HepG2 (cell line): ENCODE results near the gene RNPEPL1. TPM values are rescaled to one million over a fixed set of nuclear protein-coding genes. Genes with fewer than 3 reads are reported as not detected.

Source experiments
- HOXA5 ChIP-seq: sonication (generic); formaldehyde crosslinking; IDR thresholded peaks from 2 replicates; pipeline ENCODE4 v1.4.0; 2020; ENCODE audit warnings: missing genetic modification reagents
- KDM5A ChIP-seq: fragments of 200-600 bp; sonication (generic); IDR thresholded peaks from 2 replicates; pipeline ENCODE4 v1.7.0; 2018; ENCODE audit warnings: antibody characterized with exemption, mild to moderate bottlenecking, low read length, borderline replicate concordance
- NCOA5 ChIP-seq: sonication (generic); formaldehyde crosslinking; IDR thresholded peaks from 2 replicates; pipeline ENCODE4 v1.4.0; 2020; ENCODE audit warnings: missing genetic modification reagents
- RNF2 ChIP-seq: fragments of 450-650 bp; conservative IDR thresholded peaks from 2 replicates; pipeline ENCODE4 v1.6.1; 2016; ENCODE audit warnings: low read depth
- STAG1 ChIP-seq: sonication (generic); formaldehyde crosslinking; IDR thresholded peaks from 2 replicates; pipeline ENCODE4 v1.4.0; 2020; ENCODE audit warnings: missing genetic modification reagents
- TARDBP ChIP-seq: sonication (generic); formaldehyde crosslinking; IDR thresholded peaks from 2 replicates; pipeline ENCODE4 v1.8.0; 2022; ENCODE audit warnings: mild to moderate bottlenecking, missing genetic modification reagents
- XBP1 ChIP-seq: sonication (generic); formaldehyde crosslinking; IDR thresholded peaks from 2 replicates; pipeline ENCODE4 v1.5.0; 2020; ENCODE audit warnings: missing genetic modification reagents
- ZBTB38 ChIP-seq: sonication (generic); formaldehyde crosslinking; IDR thresholded peaks from 2 replicates; pipeline ENCODE4 v1.5.1; 2020; ENCODE audit warnings: mild to moderate bottlenecking, missing genetic modification reagents
- ZKSCAN1 ChIP-seq: fragments of 150-350 bp; IDR thresholded peaks from 2 replicates; pipeline ENCODE4 v1.6.1; 2014; ENCODE audit warnings: low read length
- ZKSCAN8 ChIP-seq: IDR thresholded peaks from 2 replicates; pipeline ENCODE4 v1.6.1; 2016; ENCODE audit warnings: borderline replicate concordance, missing genetic modification reagents, missing compliant biosample characterization
- ZNF180 ChIP-seq: sonication (generic); formaldehyde crosslinking; IDR thresholded peaks from 2 replicates; pipeline ENCODE4 v1.4.0; 2020; ENCODE audit warnings: low read depth, missing genetic modification reagents, borderline replicate concordance
- ZNF230 ChIP-seq: sonication (generic); formaldehyde crosslinking; IDR thresholded peaks from 2 replicates; pipeline ENCODE4 v1.4.0; 2020; ENCODE audit warnings: mild to moderate bottlenecking, missing genetic modification reagents
- ZNF484 ChIP-seq: sonication (generic); formaldehyde crosslinking; IDR thresholded peaks from 2 replicates; pipeline ENCODE4 v1.5.1; 2020; ENCODE audit warnings: mild to moderate bottlenecking, low read depth, missing genetic modification reagents, borderline replicate concordance
- ZNF558 ChIP-seq: sonication (generic); formaldehyde crosslinking; IDR thresholded peaks from 2 replicates; pipeline ENCODE4 v1.9.0; 2022; ENCODE audit warnings: mild to moderate bottlenecking, missing genetic modification reagents, borderline replicate concordance
- ZNF572 ChIP-seq: sonication (generic); formaldehyde crosslinking; IDR thresholded peaks from 2 replicates; pipeline ENCODE4 v1.5.1; 2020; ENCODE audit warnings: mild to moderate bottlenecking, missing genetic modification reagents
- ZNF777 ChIP-seq: sonication (generic); formaldehyde crosslinking; IDR thresholded peaks from 2 replicates; pipeline ENCODE4 v1.4.0; 2020; ENCODE audit warnings: missing genetic modification reagents
- polyA plus RNA-seq, 8 experiments: library from polyadenylated mRNA; depleted of rRNA in 3 of 8; stranded (reverse) in 7 of 8; unstranded in 1 of 8; fragments of >200 nt; fragmentation: Illumina TruSeq in 4 of 8; extraction: Trizol in 4 of 8; gene quantifications; 2 replicates each; pipeline versions ENCODE4 v1.2.1 to v1.2.3, GENCODE V29; 2011 to 2016; ENCODE audit warnings: low read depth in 4 of 8, missing spikeins in 1 of 8, mixed read lengths in 1 of 8; ENCODE audit not compliant: insufficient read depth in 1 of 8
- total RNA-seq, 5 experiments: library from RNA; depleted of rRNA; stranded (reverse); fragments of >200 nt; fragmentation: Illumina TruSeq; extraction: Trizol; gene quantifications; 2 replicates each; pipeline ENCODE4 v1.2.3, GENCODE V29; 2016; ENCODE audit warnings: low read depth in 1 of 5
- TF ChIP-seq, protein P1 (sequence below), 2 experiments: sonication (generic) in 1 of 2; formaldehyde crosslinking in 1 of 2; IDR thresholded peaks; 2 replicates each; pipeline versions ENCODE4 v1.5.1 to v1.6.1; 2011 to 2020; ENCODE audit warnings: borderline replicate concordance in 1 of 2, low read depth in 1 of 2, low read length in 1 of 2, mild to moderate bottlenecking in 1 of 2, missing genetic modification reagents in 1 of 2, moderate library complexity in 1 of 2
- TF ChIP-seq, protein P2 (sequence below): sonication (generic); formaldehyde crosslinking; IDR thresholded peaks from 2 replicates; pipeline ENCODE4 v1.4.0; 2020; ENCODE audit warnings: missing genetic modification reagents
- TF ChIP-seq, protein P3 (sequence below): sonication (generic); formaldehyde crosslinking; IDR thresholded peaks from 2 replicates; pipeline ENCODE4 v1.4.0; 2020; ENCODE audit warnings: missing genetic modification reagents, mild to moderate bottlenecking, borderline replicate concordance
- TF ChIP-seq, protein P4 (sequence below): sonication (generic); formaldehyde crosslinking; IDR thresholded peaks from 2 replicates; pipeline ENCODE4 v1.5.0; 2020; ENCODE audit warnings: mild to moderate bottlenecking, missing genetic modification reagents, moderate library complexity

The RNPEPL1 gene
- total and polyA plus RNA-seq, 2 of the 13 experiments (the other 11 are each of a cell fraction or from before 2014, with no cell fraction given) = 13.0 to 18.0 TPM

DNA sequence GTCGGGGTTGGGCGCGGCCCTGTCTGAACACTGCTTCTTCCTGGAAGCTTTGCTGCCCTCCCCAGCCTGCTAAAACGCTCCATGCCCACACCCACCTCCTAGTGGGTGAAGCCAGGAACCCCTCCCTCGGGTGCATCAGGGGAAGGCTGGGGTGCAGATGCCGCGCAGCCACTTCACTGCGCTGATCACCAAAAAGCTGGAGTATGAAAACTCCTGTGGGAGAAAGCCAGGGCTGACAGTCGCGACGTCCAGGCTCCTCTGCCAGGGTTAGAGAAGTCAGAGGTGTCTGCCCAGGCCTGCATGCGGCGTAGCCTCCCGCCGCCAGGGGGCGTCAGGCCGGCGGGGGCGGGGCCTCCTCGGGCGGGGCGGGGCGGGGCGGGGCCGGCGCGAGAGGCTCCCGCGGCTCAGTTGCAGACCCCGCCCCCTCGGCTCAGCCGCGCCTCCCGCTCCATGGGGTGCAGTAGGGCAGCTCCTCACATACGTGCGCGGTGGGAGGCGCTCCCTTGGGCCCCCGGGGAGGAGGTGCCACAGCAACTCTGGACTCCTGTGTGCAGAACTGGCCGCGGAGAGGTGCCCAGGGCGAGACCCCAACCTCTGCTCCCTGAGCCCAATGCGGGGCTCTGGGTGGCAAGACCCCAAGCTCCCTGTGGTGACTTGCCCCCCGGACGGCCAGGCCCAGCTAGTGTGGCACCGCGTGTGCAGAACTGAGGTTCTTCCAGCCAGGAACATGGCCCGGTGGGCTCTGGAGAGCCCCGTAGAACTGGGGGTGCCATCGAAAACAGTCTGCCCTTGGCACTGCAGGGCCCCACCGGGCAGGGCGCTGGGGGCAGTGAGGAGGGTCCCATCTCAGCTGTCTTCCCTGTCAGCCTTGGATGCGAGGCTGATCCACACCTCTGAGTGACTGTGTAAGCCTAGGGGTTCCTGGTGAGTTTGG, 1.8 kb upstream of the RNPEPL1 start (continued):
- TF ChIP-seq ZNF484 (CRISPR knock-in tag) (no peak), RNF2 (no peak), STAG1 (CRISPR knock-in tag) (no peak; the same call in 1 of the 2 replicates), ZKSCAN1 (no peak), ZNF572 (CRISPR knock-in tag) (no peak; the same call in 1 of the 2 replicates), TARDBP (CRISPR knock-in tag) (no peak), ZBTB38 (CRISPR knock-in tag) (no peak), NCOA5 (CRISPR knock-in tag) (no peak), ZNF180 (CRISPR knock-in tag) (no peak), ZNF230 (CRISPR knock-in tag) (0 out of 2 replicates have a peak, but pooled peaks have one; percentile 10), KDM5A (0 out of 2 replicates have a peak, but pooled peaks have one; percentile 34), ZNF777 (CRISPR knock-in tag) (peak; percentile 72), XBP1 (CRISPR knock-in tag) (no peak), ZKSCAN8 (CRISPR knock-in tag) (0 out of 2 replicates have a peak, but pooled peaks have one; percentile 72), ZNF558 (no peak), HOXA5 (peak; percentile 60; the same call in 1 of the 2 replicates)
- TF ChIP-seq, protein P1, sequence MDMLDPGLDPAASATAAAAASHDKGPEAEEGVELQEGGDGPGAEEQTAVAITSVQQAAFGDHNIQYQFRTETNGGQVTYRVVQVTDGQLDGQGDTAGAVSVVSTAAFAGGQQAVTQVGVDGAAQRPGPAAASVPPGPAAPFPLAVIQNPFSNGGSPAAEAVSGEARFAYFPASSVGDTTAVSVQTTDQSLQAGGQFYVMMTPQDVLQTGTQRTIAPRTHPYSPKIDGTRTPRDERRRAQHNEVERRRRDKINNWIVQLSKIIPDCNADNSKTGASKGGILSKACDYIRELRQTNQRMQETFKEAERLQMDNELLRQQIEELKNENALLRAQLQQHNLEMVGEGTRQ (IDR thresholded peaks at IDR 0.05; ENCODE audit: low read depth, low read length) = no peak
- TF ChIP-seq, protein P1 (CRISPR knock-in tag; IDR thresholded peaks at IDR 0.05; ENCODE audit: borderline replicate concordance) = no peak
- TF ChIP-seq, protein P2, sequence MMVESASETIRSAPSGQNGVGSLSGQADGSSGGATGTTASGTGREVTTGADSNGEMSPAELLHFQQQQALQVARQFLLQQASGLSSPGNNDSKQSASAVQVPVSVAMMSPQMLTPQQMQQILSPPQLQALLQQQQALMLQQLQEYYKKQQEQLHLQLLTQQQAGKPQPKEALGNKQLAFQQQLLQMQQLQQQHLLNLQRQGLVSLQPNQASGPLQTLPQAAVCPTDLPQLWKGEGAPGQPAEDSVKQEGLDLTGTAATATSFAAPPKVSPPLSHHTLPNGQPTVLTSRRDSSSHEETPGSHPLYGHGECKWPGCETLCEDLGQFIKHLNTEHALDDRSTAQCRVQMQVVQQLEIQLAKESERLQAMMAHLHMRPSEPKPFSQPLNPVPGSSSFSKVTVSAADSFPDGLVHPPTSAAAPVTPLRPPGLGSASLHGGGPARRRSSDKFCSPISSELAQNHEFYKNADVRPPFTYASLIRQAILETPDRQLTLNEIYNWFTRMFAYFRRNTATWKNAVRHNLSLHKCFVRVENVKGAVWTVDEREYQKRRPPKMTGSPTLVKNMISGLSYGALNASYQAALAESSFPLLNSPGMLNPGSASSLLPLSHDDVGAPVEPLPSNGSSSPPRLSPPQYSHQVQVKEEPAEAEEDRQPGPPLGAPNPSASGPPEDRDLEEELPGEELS (CRISPR knock-in tag) = peak; percentile 41; the same call in 1 of the 2 replicates
- TF ChIP-seq, protein P3, sequence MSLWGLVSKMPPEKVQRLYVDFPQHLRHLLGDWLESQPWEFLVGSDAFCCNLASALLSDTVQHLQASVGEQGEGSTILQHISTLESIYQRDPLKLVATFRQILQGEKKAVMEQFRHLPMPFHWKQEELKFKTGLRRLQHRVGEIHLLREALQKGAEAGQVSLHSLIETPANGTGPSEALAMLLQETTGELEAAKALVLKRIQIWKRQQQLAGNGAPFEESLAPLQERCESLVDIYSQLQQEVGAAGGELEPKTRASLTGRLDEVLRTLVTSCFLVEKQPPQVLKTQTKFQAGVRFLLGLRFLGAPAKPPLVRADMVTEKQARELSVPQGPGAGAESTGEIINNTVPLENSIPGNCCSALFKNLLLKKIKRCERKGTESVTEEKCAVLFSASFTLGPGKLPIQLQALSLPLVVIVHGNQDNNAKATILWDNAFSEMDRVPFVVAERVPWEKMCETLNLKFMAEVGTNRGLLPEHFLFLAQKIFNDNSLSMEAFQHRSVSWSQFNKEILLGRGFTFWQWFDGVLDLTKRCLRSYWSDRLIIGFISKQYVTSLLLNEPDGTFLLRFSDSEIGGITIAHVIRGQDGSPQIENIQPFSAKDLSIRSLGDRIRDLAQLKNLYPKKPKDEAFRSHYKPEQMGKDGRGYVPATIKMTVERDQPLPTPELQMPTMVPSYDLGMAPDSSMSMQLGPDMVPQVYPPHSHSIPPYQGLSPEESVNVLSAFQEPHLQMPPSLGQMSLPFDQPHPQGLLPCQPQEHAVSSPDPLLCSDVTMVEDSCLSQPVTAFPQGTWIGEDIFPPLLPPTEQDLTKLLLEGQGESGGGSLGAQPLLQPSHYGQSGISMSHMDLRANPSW = no peak; the same call in 1 of the 2 replicates
- TF ChIP-seq, protein P4, sequence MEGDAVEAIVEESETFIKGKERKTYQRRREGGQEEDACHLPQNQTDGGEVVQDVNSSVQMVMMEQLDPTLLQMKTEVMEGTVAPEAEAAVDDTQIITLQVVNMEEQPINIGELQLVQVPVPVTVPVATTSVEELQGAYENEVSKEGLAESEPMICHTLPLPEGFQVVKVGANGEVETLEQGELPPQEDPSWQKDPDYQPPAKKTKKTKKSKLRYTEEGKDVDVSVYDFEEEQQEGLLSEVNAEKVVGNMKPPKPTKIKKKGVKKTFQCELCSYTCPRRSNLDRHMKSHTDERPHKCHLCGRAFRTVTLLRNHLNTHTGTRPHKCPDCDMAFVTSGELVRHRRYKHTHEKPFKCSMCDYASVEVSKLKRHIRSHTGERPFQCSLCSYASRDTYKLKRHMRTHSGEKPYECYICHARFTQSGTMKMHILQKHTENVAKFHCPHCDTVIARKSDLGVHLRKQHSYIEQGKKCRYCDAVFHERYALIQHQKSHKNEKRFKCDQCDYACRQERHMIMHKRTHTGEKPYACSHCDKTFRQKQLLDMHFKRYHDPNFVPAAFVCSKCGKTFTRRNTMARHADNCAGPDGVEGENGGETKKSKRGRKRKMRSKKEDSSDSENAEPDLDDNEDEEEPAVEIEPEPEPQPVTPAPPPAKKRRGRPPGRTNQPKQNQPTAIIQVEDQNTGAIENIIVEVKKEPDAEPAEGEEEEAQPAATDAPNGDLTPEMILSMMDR (CRISPR knock-in tag) = peak; percentile 81
